HepG2 (cell line): Measurements from ENCODE around the gene SOX8. TPM values are rescaled to one million over a fixed set of nuclear protein-coding genes. Genes with fewer than 3 reads are reported as not detected.

Experiments
- MAFG ChIP-seq: sonication (generic); formaldehyde crosslinking; IDR thresholded peaks from 2 replicates; pipeline ENCODE4 v1.5.1; 2020; ENCODE audit warnings: mild to moderate bottlenecking, missing genetic modification reagents
- PCBP2 ChIP-seq: fragments of 200-400 bp; formaldehyde crosslinking; optimal IDR thresholded peaks from 2 replicates; pipeline ENCODE3; 2018; ENCODE audit warnings: low read length, low read depth; ENCODE audit not compliant: poor library complexity, severe bottlenecking
- SMC3 ChIP-seq: IDR thresholded peaks from 2 replicates; pipeline ENCODE4 v1.6.1; 2011; ENCODE audit warnings: low read length, improper control_type of control experiment
- TEAD3 ChIP-seq: optimal IDR thresholded peaks from 2 replicates; pipeline ENCODE3; 2016; ENCODE audit warnings: borderline replicate concordance
- ZEB1 ChIP-seq: IDR thresholded peaks from 2 replicates; pipeline ENCODE4 v1.6.1; 2012; ENCODE audit warnings: mild to moderate bottlenecking, low read depth, inconsistent platforms; ENCODE audit not compliant: insufficient replicate concordance
- polyA plus RNA-seq, 8 experiments: library from polyadenylated mRNA; depleted of rRNA in 3 of 8; stranded (reverse) in 7 of 8; unstranded in 1 of 8; fragments of >200 nt; fragmentation: Illumina TruSeq in 4 of 8; extraction: Trizol in 4 of 8; gene quantifications; 2 replicates each; pipeline versions ENCODE4 v1.2.1 to v1.2.3, GENCODE V29; 2011 to 2016; ENCODE audit warnings: low read depth in 4 of 8, missing spikeins in 1 of 8, mixed read lengths in 1 of 8; ENCODE audit not compliant: insufficient read depth in 1 of 8
- total RNA-seq, 5 experiments: library from RNA; depleted of rRNA; stranded (reverse); fragments of >200 nt; fragmentation: Illumina TruSeq; extraction: Trizol; gene quantifications; 2 replicates each; pipeline ENCODE4 v1.2.3, GENCODE V29; 2016; ENCODE audit warnings: low read depth in 1 of 5
- TF ChIP-seq, protein P1 (sequence below): sonication (generic); formaldehyde crosslinking; IDR thresholded peaks from 2 replicates; pipeline ENCODE4 v1.4.0; 2020; ENCODE audit warnings: missing genetic modification reagents
- TF ChIP-seq, protein P2 (sequence below): sonication (generic); formaldehyde crosslinking; IDR thresholded peaks from 2 replicates; pipeline ENCODE4 v1.5.1; 2020; ENCODE audit warnings: mild to moderate bottlenecking, missing genetic modification reagents, borderline replicate concordance
- TF ChIP-seq, protein P3 (sequence below): sonication (generic); formaldehyde crosslinking; conservative IDR thresholded peaks from 2 replicates; pipeline ENCODE4 v1.4.0; 2020; ENCODE audit warnings: missing genetic modification reagents
- TF ChIP-seq, protein P4 (sequence below), 2 experiments: sonication (generic) in 1 of 2; formaldehyde crosslinking in 1 of 2; IDR thresholded peaks; 2 replicates each; pipeline versions ENCODE4 v1.6.1 to v1.9.0; 2014 to 2022; ENCODE audit warnings: antibody characterized with exemption in 1 of 2, borderline replicate concordance in 1 of 2, inconsistent platforms in 1 of 2, low read depth in 1 of 2, missing genetic modification reagents in 1 of 2
- TF ChIP-seq, protein P5 (sequence below): sonication (generic); formaldehyde crosslinking; IDR thresholded peaks from 2 replicates; pipeline ENCODE4 v1.5.0; 2020; ENCODE audit warnings: missing genetic modification reagents, mild to moderate bottlenecking, borderline replicate concordance

Gene SOX8
- total and polyA plus RNA-seq, 2 of the 13 experiments (the other 11 are each of a cell fraction or from before 2014, with no cell fraction given): 0.20 to 0.28 TPM

- TF ChIP-seq, protein P1, sequence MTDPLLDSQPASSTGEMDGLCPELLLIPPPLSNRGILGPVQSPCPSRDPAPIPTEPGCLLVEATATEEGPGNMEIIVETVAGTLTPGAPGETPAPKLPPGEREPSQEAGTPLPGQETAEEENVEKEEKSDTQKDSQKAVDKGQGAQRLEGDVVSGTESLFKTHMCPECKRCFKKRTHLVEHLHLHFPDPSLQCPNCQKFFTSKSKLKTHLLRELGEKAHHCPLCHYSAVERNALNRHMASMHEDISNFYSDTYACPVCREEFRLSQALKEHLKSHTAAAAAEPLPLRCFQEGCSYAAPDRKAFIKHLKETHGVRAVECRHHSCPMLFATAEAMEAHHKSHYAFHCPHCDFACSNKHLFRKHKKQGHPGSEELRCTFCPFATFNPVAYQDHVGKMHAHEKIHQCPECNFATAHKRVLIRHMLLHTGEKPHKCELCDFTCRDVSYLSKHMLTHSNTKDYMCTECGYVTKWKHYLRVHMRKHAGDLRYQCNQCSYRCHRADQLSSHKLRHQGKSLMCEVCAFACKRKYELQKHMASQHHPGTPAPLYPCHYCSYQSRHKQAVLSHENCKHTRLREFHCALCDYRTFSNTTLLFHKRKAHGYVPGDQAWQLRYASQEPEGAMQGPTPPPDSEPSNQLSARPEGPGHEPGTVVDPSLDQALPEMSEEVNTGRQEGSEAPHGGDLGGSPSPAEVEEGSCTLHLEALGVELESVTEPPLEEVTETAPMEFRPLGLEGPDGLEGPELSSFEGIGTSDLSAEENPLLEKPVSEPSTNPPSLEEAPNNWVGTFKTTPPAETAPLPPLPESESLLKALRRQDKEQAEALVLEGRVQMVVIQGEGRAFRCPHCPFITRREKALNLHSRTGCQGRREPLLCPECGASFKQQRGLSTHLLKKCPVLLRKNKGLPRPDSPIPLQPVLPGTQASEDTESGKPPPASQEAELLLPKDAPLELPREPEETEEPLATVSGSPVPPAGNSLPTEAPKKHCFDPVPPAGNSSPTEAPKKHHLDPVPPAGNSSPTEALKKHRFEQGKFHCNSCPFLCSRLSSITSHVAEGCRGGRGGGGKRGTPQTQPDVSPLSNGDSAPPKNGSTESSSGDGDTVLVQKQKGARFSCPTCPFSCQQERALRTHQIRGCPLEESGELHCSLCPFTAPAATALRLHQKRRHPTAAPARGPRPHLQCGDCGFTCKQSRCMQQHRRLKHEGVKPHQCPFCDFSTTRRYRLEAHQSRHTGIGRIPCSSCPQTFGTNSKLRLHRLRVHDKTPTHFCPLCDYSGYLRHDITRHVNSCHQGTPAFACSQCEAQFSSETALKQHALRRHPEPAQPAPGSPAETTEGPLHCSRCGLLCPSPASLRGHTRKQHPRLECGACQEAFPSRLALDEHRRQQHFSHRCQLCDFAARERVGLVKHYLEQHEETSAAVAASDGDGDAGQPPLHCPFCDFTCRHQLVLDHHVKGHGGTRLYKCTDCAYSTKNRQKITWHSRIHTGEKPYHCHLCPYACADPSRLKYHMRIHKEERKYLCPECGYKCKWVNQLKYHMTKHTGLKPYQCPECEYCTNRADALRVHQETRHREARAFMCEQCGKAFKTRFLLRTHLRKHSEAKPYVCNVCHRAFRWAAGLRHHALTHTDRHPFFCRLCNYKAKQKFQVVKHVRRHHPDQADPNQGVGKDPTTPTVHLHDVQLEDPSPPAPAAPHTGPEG (CRISPR knock-in tag): peak; percentile 76; the same call in 1 of the 2 replicates
- TF ChIP-seq, protein P2, sequence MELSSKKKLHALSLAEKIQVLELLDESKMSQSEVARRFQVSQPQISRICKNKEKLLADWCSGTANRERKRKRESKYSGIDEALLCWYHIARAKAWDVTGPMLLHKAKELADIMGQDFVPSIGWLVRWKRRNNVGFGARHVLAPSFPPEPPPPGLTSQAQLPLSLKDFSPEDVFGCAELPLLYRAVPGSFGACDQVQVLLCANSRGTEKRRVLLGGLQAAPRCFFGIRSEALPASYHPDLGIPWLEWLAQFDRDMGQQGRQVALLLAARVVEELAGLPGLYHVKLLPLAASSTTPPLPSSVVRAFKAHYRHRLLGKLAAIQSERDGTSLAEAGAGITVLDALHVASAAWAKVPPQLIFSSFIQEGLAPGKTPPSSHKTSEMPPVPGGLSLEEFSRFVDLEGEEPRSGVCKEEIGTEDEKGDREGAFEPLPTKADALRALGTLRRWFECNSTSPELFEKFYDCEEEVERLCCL (CRISPR knock-in tag): no peak
- no peak for TF ChIP-seq TEAD3 (CRISPR knock-in tag)
- TF ChIP-seq, protein P3, sequence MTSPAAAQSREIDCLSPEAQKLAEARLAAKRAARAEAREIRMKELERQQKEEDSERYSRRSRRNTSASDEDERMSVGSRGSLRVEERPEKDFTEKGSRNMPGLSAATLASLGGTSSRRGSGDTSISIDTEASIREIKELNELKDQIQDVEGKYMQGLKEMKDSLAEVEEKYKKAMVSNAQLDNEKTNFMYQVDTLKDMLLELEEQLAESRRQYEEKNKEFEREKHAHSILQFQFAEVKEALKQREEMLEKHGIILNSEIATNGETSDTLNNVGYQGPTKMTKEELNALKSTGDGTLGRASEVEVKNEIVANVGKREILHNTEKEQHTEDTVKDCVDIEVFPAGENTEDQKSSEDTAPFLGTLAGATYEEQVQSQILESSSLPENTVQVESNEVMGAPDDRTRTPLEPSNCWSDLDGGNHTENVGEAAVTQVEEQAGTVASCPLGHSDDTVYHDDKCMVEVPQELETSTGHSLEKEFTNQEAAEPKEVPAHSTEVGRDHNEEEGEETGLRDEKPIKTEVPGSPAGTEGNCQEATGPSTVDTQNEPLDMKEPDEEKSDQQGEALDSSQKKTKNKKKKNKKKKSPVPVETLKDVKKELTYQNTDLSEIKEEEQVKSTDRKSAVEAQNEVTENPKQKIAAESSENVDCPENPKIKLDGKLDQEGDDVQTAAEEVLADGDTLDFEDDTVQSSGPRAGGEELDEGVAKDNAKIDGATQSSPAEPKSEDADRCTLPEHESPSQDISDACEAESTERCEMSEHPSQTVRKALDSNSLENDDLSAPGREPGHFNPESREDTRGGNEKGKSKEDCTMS (CRISPR knock-in tag): no peak
- TF ChIP-seq, protein P4, sequence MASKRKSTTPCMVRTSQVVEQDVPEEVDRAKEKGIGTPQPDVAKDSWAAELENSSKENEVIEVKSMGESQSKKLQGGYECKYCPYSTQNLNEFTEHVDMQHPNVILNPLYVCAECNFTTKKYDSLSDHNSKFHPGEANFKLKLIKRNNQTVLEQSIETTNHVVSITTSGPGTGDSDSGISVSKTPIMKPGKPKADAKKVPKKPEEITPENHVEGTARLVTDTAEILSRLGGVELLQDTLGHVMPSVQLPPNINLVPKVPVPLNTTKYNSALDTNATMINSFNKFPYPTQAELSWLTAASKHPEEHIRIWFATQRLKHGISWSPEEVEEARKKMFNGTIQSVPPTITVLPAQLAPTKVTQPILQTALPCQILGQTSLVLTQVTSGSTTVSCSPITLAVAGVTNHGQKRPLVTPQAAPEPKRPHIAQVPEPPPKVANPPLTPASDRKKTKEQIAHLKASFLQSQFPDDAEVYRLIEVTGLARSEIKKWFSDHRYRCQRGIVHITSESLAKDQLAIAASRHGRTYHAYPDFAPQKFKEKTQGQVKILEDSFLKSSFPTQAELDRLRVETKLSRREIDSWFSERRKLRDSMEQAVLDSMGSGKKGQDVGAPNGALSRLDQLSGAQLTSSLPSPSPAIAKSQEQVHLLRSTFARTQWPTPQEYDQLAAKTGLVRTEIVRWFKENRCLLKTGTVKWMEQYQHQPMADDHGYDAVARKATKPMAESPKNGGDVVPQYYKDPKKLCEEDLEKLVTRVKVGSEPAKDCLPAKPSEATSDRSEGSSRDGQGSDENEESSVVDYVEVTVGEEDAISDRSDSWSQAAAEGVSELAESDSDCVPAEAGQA (IDR thresholded peaks at IDR 0.05; ENCODE audit: low read depth): no peak
- TF ChIP-seq, protein P4 (CRISPR knock-in tag; IDR thresholded peaks at IDR 0.05; ENCODE audit: borderline replicate concordance): no peak
- peak; percentile 91 for TF ChIP-seq ZEB1
- TF ChIP-seq SMC3: no peak
- TF ChIP-seq MAFG (CRISPR knock-in tag): no peak
- TF ChIP-seq, protein P5, sequence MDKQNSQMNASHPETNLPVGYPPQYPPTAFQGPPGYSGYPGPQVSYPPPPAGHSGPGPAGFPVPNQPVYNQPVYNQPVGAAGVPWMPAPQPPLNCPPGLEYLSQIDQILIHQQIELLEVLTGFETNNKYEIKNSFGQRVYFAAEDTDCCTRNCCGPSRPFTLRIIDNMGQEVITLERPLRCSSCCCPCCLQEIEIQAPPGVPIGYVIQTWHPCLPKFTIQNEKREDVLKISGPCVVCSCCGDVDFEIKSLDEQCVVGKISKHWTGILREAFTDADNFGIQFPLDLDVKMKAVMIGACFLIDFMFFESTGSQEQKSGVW: no peak
- no peak for TF ChIP-seq PCBP2
Observed at GRCh38 chr16:972316-973002, 9.1 kb upstream of the SOX8 start (continued).
